Prostate gland (tissue), 2 donors: Measurements from ENCODE around the gene GPR26. TPM values are rescaled to one million over a fixed set of nuclear protein-coding genes. Genes with fewer than 3 reads are reported as not detected.

Experiments used
- total RNA-seq, 2 donors: library from RNA; depleted of rRNA; stranded (reverse); fragments of >200 nt; gene quantifications; one replicate each; pipeline ENCODE4 v1.1.0, GENCODE V29; 2016

Gene GPR26
- total RNA-seq, 2 donors from 2014 or later, result 0.23 TPM; not detected in 1

Other genes with a start within 250 kb of the GPR26 start
- 10 to 100 TPM in 1 of 2 donors, 1 to 10 TPM in 1; 5.4 to 27.4 TPM for gene CPXM2, start 225.5 kb downstream of the GPR26 start, total RNA-seq